Thoracic aorta (tissue), 2 donors: ENCODE measurements around the gene HDX. TPM values are rescaled to one million over a fixed set of nuclear protein-coding genes. Genes with fewer than 3 reads are reported as not detected.

Experiments used
- ATAC-seq: fragments of 150-250 bp; one replicate; pipeline ENCODE4 v1.8.0; 2017; ENCODE audit warnings: low read depth; ENCODE audit not compliant: insufficient number of reproducible peaks, low FRiP score
- DNase-seq: peaks from one replicate; pipeline ENCODE4 v3.0.0-alpha.2; 2020; ENCODE audit warnings: low spot score
- H3K27ac ChIP-seq, 2 donors: fragments of 200-600 bp; sonication (generic); 1 replicate in 1 of 2; 2 replicates in 1 of 2; pipeline ENCODE4 v1.5.1; 2016; ENCODE audit warnings: mild to moderate bottlenecking in 2 of 2, moderate library complexity in 2 of 2
- H3K27me3 ChIP-seq: fragments of 200-600 bp; sonication (generic); replicated peaks from 2 replicates; pipeline ENCODE4 v1.6.0; 2016; ENCODE audit warnings: mild to moderate bottlenecking; ENCODE audit not compliant: insufficient read depth
- H3K36me3 ChIP-seq: fragments of 200-600 bp; sonication (generic); one replicate; pipeline ENCODE4 v1.5.1; 2016
- H3K4me1 ChIP-seq, 2 donors: fragments of 200-600 bp; sonication (generic); 1 replicate in 1 of 2; 2 replicates in 1 of 2; pipeline versions ENCODE4 v1.5.1 to v1.6.0; 2016; ENCODE audit warnings: low read depth in 2 of 2, mild to moderate bottlenecking in 1 of 2; ENCODE audit not compliant: control insufficient read depth in 1 of 2
- H3K4me3 ChIP-seq: fragments of 200-600 bp; sonication (generic); 2 replicates; pipeline ENCODE4 v1.5.1; 2016; ENCODE audit warnings: mild to moderate bottlenecking
- H3K9me3 ChIP-seq: fragments of 200-600 bp; sonication (generic); 2 replicates; pipeline ENCODE4 v1.5.1; 2016
- total RNA-seq, 2 donors: library from RNA; depleted of rRNA; stranded (reverse); fragments of >200 nt; gene quantifications; one replicate each; pipeline versions ENCODE4 v1.1.0 to v1.2.3, GENCODE V29; 2016
- TF ChIP-seq, protein P1 (sequence below): fragments of 200-600 bp; sonication (generic); IDR thresholded peaks from one replicate; pipeline ENCODE4 v1.5.1; 2019; ENCODE audit warnings: antibody characterized with exemption

HDX gene
- total RNA-seq, 2 donors from 2014 or later, result 6.0 to 11.1 TPM

DNA sequence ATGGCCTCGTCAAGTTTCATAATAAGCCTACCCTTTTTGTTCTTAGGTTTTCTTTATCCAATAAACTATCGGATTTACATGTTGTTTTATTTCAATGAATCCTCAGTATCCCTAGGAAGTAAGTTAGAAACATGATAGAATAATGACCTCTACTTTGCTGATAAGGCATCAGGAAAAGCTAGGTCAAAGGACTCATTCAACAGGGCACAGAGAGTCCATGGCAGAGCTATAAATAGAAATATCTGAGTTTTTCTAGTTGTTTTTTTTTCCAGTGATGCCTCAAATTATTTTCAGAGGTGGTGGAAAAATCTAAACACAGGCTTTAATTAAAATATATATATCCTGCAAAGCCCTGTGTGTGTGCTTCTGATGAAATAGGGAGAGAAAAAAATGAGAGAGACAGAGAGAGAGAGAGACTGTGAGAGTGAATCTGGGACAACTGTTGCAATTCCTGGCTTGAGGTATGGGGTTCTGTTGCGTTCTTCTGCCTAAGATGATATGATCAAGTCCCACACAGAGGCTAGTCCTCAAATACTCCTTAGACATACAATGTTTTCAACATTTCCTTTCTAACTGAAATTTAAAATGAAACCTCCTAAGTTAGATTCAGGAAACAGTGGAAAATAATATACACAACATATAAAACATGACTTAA, 139.9 kb downstream of the HDX start:
- H3K27ac ChIP-seq, result no peak overlapping the region
- H3K4me1 ChIP-seq, result no peaks in the 10 kb centered on the region
- H3K36me3 ChIP-seq, result no peaks in the 10 kb centered on the region
- ATAC-seq, result no peak
- TF ChIP-seq, protein P1, sequence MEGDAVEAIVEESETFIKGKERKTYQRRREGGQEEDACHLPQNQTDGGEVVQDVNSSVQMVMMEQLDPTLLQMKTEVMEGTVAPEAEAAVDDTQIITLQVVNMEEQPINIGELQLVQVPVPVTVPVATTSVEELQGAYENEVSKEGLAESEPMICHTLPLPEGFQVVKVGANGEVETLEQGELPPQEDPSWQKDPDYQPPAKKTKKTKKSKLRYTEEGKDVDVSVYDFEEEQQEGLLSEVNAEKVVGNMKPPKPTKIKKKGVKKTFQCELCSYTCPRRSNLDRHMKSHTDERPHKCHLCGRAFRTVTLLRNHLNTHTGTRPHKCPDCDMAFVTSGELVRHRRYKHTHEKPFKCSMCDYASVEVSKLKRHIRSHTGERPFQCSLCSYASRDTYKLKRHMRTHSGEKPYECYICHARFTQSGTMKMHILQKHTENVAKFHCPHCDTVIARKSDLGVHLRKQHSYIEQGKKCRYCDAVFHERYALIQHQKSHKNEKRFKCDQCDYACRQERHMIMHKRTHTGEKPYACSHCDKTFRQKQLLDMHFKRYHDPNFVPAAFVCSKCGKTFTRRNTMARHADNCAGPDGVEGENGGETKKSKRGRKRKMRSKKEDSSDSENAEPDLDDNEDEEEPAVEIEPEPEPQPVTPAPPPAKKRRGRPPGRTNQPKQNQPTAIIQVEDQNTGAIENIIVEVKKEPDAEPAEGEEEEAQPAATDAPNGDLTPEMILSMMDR, result no peak
- no peak for DNase-seq
- H3K27me3 ChIP-seq, result no peaks in the 10 kb centered on the region
- no peak overlapping the region for H3K4me3 ChIP-seq
- H3K9me3 ChIP-seq, result no peaks in the 10 kb centered on the region

DNA sequence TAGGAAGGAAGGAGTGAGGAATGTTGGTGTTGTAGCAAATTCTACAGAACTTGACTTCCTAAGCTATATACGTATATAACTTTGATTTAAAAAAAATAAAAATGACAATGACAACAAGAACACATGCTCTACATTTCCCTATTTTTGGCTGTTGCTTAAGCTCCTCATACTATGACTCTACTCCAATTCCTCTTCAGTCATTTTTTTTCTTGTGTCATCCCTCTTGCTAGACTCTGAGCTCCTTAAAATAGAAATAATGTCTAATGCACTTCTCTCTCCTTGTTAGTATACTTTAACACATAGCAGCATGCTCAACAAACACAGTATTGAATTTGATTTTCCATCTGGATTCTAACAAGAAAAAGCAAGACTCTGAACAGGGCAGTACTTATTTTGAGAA, 144.0 kb downstream of the HDX start:
- Histone ChIP-seq H3K9me3 (no peaks in the 10 kb centered on the region), H3K36me3 (no peaks in the 10 kb centered on the region), H3K4me1 (no peaks in the 10 kb centered on the region), H3K27me3 (no peaks in the 10 kb centered on the region), H3K27ac (no peak overlapping the region), H3K4me3 (no peak overlapping the region)
- TF ChIP-seq, protein P1, result no peak
- ATAC-seq (no peak), DNase-seq (no peak)

DNA sequence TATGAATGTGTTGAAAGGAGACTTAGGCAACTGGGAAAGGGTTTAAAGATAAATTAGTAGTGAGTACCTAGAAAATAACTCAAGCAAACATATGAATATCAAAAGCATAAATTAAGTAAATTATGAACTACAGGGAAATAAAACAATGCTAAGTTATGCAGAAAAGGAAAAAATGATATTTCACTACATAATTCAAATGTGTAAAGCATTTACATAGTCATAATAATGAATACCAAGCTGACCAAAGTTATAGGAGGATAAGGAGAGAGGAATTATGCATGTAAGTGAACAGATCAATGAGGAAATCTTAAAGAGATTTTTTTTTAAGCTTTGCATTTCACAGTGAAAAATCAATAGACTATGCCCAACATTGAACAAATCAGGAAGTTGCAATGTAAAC, 145.0 kb downstream of the HDX start:
- TF ChIP-seq, protein P1, result no peak

DNA sequence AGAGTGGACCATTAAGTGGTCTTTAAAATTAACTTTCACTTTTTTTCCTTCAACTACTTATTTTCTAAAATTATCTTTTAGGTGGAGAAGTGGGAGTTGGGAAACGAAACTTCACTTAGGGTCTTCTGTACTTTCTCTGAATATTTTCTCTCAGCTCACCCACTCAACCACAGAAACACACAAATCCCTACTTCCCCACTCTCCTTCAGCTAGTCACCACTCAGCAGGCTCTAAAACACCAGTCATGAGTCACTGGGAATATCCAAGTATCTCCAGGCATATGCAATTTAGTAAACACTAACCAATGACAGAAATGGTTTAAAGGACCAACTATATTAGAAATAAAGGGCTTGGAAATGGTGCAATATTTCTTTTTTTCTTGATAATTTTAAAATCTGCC, 161.3 kb downstream of the HDX start:
- Histone ChIP-seq H3K36me3 (no peaks in the 10 kb centered on the region), H3K9me3 (no peaks in the 10 kb centered on the region), H3K27ac (no peak overlapping the region), H3K4me1 (no peaks in the 10 kb centered on the region), H3K4me3 (no peak overlapping the region), H3K27me3 (no peaks in the 10 kb centered on the region)
- ATAC-seq, result no peak
- DNase-seq, result no peak
- TF ChIP-seq, protein P1, result no peak

More for the DNA sequence above, 145.0 kb downstream of the HDX start:
- Histone ChIP-seq H3K27me3 (no peaks in the 10 kb centered on the region), H3K27ac (no peak overlapping the region), H3K36me3 (no peaks in the 10 kb centered on the region), H3K9me3 (no peaks in the 10 kb centered on the region), H3K4me1 (no peaks in the 10 kb centered on the region), H3K4me3 (no peak overlapping the region)
- ATAC-seq (no peak), DNase-seq (no peak)

DNA sequence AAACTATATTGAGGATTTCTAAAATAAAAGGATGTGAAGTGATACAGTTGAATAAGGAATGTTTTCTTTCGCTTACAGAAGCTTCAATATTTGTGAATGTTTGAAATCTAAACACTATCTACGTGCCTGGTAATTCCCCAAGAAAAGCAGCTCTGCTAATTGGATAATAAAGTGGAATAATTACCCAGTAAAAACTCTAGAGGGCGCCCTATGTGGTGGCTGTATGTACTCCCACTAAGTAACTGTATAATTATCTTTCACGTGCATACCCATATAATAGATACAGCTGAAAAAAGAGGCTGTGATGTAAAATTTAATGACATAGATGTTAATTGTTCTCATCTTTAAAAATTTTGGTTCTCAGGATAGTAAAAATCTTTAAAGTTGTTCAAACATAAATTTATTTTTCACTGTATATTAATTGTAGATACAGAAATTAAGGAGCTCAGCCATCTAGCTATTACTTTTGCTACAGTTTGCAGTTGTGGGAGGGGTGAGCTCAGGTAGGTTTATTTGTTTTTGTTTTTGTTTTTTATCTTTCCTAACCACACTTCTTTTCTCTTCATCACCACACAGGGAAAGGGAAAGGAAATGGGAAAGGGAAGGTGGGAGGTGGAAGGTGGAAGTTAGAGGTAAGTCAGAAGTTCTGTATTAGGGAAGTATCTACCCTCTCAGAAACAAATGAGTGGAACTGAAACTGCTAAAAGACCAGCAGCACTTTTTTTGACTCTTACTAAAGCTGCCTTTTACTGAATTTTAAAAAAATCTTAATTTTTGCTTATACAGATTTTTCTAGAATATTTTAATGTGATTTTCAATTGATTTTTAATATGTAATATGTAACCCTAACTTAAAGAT, 162.5 kb downstream of the HDX start:
- TF ChIP-seq, protein P1, result peak; percentile 36
- Histone ChIP-seq H3K27me3 (no peaks in the 10 kb centered on the region), H3K27ac (no peak overlapping the region), H3K4me1 (no peaks in the 10 kb centered on the region), H3K9me3 (no peaks in the 10 kb centered on the region), H3K4me3 (no peak overlapping the region), H3K36me3 (no peaks in the 10 kb centered on the region)
- no peak for DNase-seq
- ATAC-seq, result no peak
